DMS 273 treated with DMSO at 0.1 percent for 48 hours (cell line): ENCODE measurements around the gene SACM1L.

Experiments
- DNase-seq: peaks from one replicate; lab custom pipeline; 2025; lab: John Stamatoyannopoulos, UW

SACM1L gene, protein sequence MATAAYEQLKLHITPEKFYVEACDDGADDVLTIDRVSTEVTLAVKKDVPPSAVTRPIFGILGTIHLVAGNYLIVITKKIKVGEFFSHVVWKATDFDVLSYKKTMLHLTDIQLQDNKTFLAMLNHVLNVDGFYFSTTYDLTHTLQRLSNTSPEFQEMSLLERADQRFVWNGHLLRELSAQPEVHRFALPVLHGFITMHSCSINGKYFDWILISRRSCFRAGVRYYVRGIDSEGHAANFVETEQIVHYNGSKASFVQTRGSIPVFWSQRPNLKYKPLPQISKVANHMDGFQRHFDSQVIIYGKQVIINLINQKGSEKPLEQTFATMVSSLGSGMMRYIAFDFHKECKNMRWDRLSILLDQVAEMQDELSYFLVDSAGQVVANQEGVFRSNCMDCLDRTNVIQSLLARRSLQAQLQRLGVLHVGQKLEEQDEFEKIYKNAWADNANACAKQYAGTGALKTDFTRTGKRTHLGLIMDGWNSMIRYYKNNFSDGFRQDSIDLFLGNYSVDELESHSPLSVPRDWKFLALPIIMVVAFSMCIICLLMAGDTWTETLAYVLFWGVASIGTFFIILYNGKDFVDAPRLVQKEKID

DNA sequence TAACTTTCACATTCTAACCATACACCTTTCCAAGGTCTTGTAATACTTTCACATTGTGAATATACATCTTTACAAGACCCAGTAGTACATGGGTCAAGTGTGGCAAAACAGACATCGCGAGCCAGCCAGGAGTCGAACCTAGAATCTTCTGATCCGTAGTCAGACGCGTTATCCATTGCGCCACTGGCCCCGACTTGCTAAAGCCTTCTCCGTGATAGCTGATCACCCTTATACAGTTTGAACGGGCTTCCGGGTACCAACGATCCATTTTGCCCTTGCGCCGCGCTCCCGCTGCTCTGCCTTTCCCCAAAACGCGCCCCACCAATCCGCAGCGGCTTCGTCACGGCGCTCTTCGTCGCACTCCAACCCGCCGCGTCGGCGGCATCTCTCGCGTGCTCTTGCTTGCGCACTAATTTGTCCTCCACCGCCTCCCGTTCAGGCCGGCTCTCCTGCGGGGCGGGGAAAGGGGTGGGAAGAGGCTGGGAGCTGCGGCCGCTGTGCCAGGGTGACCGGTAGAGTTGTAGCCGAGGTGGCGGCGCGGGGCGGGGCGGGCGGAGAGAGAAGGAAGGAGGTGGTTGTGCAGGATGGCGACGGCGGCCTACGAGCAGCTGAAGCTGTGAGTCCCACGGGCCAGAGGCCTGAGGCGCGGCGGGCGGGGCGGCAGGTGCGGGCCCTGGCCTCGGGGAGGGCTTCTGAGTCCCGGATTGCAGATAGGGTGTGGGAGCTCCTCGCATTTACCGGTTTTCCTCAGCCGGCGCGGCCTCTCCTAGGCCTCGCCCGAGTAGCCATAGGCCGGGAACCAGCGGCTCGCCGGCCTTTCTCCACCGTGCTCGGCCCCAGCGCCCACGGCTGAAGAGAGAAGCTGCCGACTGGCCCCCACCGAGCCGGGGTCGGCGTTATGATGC lies at the start of gene SACM1L:
Gene SACM1L, plus strand, starts transcription at position 515 of the 905 bp plus-strand sequence. Its CDS starts 70 bp downstream, at position 585.
- DNase-seq: peak; percentile 96

DNA sequence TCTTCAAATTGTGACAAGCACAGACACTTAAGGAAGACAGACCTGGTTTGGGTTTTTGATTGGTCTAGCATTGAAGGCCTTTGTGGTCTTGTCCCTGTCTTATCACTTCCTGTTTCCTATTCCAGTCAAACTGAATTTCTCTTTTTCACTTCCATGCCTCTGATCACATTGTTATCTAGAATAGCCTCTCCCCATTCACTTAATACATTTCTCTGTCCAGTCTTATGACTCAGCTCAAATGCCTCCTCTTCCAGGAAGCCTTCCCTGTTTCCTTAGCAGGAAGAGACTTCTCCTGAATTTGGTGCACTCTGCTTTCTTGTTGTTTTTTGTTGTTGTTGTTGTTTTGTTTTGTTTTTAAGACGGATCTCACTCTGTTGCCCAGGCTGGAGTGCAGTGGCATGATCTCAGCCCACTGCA lies 49.1 kb upstream of the SACM1L start:
- DNase-seq: no peak

DNA sequence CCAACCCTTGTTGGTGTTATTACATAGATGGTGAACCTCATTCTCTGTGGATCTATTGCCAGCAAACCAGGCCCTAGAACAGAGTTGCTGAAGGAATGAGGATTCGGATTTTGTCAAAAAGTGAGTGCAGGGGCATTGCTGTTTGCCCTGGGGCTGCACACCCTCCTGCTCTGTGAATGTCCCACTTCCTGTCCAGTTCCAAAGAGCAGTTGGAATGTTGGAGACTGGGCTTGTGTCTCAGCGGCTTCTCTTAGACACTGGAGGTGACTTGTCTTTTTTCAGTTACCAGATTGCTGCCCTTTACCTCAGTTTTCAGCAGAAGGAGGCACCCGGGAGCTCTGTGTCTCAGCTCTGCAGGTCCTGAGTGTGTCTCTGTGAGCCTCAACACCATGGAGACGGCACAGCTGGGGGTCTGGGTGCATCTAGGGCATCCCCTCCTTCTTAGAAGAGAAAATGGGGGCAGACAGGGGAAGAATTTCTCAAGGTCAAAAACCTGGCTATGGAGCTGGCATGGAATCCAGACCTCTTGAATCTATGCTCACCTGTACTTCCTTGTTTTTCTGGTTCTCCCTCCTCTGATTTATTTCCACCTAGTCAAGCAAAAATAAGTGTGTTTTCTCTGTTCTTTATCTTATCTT lies 48.4 kb upstream of the SACM1L start:
- DNase-seq: no peak

DNA sequence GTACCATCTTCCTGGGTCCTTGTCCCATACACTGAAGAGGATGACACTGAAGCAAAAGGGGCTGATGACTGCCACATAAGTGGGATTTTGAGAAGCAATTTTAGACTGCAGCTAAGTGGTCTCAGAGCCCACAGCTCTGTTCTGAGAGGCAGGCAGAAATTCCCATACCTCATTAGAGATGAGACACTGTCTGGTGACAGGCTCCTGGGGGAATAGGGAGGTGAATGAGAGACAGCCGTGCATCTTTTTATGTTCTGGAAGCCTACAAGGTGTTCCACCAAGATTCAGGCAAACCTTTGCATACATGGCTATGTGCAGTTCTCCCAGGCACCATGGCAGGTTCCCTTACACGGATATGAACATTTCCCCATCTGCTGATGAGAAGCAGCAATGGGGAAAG lies 47.4 kb upstream of the SACM1L start:
- DNase-seq: no peak

DNA sequence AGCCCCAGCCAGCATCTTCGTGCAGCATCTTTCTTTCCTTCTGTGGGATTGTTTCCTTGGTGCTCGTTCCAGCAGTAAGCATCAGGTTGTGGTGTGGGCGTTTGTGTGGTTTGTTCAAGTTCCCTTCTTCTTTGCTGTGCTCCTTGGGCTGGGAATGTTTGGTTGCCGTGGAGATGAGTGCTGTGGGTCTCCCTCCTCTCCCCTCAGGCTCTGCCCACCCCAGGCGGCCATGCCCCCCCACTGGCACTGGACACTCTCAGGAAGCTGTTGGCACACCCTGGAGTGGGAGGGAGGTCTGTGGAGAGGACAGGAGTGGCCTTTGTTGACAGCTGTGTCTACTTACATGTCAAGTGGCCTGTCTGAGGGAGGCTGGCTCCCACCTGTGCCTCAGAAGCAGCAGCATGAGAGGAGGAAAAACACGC lies 46.5 kb upstream of the SACM1L start:
- no peak for DNase-seq

DNA sequence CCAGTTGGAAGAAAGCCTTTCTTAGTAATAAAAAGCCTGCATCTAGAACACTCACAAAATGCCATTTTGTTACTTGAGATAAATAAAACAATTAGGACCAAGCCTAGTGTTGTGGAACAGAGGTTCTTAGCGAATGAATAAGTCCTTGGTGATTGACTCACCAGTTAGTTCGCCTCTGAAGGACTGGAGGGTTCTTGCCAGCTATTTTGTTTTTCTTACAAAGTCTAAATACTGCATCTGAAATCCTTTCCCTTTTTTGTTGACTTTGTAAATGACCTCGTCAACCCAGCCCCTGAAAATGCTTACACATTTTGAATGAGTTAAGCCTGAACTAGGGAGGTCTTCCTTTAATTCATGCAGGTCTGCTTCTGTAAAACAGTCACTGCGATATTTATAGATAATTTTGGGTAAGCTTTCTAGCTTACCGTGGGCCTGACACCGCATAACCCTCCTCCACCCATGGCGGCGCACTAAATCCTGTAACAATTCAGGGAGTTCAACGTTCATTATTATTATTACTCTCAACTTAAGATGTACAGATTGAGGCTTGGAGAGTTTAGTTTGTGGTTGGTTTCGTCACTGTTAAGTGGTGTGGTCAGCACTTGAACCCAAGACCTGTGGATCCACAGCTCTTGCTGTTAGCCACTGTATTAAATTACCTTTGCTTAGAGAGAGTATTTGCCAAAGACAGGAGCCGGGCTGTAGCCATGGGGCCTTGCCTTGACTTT lies 45.0 kb upstream of the SACM1L start:
- DNase-seq: no peak

DNA sequence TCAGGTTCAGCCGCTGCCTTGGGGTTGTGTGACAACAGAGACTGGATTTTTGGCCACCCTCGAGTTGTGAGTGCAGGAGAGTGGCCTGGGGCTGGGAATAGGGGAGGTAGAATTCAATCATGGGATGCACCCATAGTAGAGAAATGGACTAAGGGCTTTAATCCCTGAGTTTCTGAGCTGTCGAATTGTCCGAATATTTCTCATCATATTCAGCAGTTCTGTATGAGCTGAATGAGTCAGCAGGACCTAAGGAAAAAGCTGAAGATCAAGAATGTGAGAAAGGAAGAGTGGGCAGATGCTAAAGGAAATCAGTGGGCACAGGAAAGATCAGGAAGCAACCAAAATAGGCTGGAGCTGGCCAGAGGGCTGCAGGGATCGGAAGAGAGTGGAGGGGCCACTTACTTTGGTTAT lies 44.4 kb upstream of the SACM1L start:
- no peak for DNase-seq

DNA sequence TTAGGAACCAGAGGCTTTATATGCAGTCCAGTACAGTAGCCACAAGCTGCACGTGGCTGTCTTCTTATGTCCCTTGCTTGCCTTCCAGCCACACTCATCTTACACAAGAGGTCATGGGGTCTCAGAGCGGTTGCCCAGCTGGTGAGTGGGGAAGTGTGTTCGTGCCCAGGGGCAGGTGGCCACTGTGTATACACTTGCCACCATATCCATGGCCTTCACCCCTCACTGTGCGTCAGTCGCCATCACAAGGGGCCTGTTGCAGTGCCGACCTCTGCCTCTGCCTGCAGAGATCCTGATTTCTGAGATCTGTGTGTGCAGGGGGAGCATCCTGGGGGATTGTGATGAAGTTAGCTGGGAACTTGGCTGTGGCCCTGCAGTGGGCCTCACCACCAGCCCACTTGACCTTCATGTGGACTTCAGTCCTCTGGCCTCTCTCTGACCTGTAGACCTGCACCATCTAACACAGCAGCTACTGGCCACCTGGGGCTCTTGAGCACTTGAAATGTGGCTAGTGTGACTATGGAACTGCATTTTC lies 43.1 kb upstream of the SACM1L start:
- no peak for DNase-seq

GRCh38 chr3:45647148-45647619 lies 42.0 kb upstream of the SACM1L start:
- DNase-seq: peak; percentile 5

DNA sequence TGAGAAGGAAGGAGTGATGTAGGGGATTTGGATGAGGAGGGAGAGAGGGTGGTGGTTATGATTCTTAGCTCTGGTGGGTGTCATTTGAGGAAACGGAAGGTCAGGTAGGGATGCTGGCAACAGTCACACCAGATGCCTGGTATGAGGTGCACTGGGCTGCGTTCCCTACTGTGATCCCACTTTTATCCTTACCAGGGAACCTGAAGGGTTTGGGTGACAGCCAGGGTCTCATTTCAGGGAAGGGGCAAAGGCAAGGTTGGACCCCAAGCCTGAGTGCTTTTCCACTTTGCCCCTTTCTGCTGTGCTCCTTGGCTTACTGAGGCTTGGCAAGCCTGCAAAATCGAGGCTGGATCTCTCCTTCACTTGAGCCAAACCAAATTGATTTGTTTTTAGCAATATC lies 36.0 kb upstream of the SACM1L start:
- DNase-seq: no peak

GRCh38 chr3:45654397-45654944 lies 34.7 kb upstream of the SACM1L start:
- no peak for DNase-seq

- DNase-seq: no peak
Measured at GRCh38 chr3:45655906-45656305, 33.3 kb upstream of the SACM1L start.

DNA sequence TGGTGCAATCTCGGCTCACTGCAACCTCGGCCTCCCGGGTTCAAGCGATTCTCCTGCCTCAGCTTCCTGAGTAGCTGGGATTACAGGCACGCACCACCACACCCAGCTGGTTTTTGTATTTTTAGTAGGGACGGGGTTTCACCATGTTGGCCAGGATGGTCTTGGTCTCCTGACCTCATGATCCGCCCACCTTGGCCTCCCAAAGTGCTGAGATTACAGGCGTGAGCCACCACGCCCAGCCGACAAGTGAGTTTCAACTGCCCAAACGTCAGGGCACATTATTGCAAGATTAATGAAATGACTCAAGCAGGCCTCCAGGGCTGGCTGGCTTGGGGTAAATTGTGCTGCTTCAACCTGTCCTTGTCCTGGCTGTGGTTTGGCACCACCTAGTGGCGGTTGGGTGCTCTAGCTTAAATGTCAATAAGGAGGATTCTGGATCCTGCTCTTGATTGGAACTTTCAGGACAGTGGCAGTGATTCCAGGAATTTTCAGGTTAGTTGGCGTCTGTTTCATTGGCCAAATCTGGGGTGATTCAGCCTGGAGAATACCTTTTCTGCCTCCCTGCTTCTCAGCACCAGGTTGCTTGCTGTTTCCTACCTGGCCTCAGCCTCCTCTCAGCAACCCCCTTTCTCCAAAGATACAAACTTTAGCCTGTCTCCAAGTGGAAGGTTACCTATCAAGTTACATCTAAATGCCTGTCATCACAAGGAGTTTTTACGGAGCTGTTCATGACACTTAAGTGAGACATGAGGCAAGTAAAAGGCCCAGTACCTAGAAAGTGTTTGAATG lies 32.4 kb upstream of the SACM1L start:
- peak; percentile 54 for DNase-seq

GRCh38 chr3:45657853-45658252 lies 31.3 kb upstream of the SACM1L start:
- DNase-seq: no peak

DNA sequence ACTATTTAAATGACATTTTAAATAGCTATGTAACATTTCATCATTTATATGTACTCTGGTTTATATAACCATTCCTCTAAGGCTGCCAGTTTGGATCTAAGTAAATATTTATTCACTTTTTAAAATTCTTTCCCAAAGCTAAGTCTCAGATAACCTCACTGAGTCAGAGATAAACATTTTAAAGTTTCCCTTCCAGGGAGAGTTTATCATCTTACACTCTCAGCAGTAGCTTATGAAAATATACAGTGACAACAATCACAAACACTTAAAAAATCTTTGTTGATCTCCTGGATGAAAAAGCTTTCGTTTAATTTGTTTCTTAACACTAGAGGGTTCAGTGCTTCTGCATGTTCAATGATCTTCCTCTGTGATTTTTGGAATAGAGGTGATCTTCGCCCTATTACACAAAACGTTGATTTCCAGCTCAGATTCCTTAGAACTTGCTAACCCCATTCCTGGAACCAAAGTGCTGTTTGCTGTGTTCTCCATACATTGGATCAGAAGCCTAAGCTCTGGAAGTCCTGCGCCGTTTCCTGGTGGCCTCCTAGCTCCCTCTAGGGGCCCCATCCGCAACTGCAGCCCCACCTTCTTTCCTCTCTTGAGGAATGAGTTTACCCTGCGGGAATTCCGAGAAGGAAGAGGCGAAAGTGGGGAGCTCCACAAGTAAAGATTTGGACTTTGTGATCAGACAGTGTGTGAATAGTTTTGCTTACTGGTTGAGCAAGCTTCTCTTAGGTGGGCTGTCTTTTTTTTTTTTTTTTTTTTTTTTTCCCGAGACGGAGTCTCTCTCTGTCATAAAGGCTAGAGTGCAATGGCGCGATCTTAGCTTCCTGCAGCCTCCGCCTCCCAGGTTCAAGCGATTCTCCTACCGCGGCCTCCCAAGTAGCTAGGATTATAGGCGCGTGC lies 29.3 kb upstream of the SACM1L start:
- DNase-seq: peak; percentile 4

- DNase-seq: no peak
Measured at GRCh38 chr3:45660567-45660901, 28.7 kb upstream of the SACM1L start.

DNA sequence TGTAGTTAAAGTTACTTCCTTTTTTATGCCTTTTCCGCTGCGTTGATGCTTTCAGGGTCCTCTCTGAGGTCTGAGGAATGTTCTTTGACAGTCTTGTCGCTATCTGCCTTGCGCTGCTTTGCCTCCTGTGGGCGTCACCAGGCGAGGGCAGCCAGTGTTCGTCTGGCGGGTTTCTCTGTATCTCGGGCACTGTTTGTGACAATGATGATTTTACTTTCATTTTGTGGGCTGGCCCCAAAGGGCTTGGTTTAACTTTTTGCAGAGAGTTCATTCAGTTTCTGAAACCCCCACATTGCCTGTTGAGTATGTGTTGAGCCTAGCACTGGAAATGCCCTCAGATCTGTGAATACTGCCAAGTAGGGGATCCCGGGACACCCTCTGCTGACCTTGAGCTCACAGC lies 24.6 kb upstream of the SACM1L start:
- no peak for DNase-seq

DNA sequence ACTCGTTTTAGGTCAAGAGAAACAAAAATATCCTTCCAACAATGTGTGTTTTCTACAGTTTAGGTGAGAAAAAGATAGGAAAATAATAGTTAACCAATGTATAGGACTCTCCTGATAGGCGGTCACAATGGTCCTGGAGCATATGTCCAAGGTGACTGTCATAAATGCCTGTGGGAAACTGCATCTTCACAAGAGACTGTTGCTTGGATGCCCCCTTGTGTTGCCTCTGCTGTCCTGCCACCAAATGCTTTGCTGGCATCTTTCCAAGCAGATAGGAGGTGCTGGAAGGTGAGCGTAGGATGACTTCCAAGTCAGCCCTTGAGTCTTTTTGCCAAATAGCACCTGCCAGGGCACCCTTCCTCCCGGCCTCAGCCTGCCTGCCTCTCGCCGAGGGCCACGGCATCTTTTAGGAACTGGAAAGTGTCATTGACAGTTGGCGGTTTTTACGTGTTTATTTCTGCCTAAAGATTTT lies 24.1 kb upstream of the SACM1L start:
- peak; percentile 9 for DNase-seq
